Right ventricle myocardium superior (tissue), 1 donor: ENCODE results near the gene TDRD10. TPM values are rescaled to one million over a fixed set of nuclear protein-coding genes. Genes with fewer than 3 reads are reported as not detected.
"Not testable (repeated sequence)": the region's sequence is repeated elsewhere in the genome, so short reads cannot be mapped to it uniquely, and the experiment has no call there.

Source experiments
- ATAC-seq: fragments of 200-7000 bp; cut with Tn5 transposase; one replicate; pipeline ENCODE4 v1.9.1; 2020; ENCODE audit warnings: mild to moderate bottlenecking; ENCODE audit not compliant: poor library complexity
- DNase-seq: peaks from one replicate; pipeline ENCODE4 v3.0.0-alpha.2; 2020
- intact Hi-C: fragments of 100-400 bp; cut with DNase I; formaldehyde crosslinking; loops from one replicate; pipeline ENCODE4 v1.11.2; 2022
- total RNA-seq: library from RNA; stranded (reverse); fragmentation: NEBNext Ultra II Directional; extraction: Animal tissue kit (Norgen Biotek cat#: 25700); gene quantifications from one replicate; pipeline ENCODE4 v1.2.1, GENCODE V29; 2021
- donor health status: DM: no; HTN: yes; CAD: no; lungs with severe emphysema.

Gene TDRD10
- total RNA-seq, 1 donor from 2014 or later: 2.5 TPM

DNA sequence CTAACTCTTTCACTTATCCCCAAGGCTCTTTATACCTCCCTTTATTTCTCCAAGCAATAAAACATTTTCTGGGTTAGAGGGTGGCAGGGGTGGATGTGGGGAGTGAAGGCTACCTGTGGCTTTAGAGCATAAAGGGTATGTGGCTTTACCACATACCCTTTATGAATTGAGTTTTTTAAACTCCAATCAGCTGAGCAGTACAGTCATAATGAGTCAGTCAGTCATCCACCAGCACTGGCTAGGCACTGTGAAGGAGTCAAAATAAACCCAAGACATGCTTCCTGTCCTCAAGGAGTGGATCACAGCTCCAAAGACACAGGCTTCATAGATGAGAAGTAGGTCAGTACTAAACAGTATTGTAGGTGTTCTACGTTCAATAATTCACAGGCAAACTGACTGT is 2.6 kb upstream of the TDRD10 start:
- DNase-seq (no peak), ATAC-seq (no peak)
- intact Hi-C loops: no loop called here

DNA sequence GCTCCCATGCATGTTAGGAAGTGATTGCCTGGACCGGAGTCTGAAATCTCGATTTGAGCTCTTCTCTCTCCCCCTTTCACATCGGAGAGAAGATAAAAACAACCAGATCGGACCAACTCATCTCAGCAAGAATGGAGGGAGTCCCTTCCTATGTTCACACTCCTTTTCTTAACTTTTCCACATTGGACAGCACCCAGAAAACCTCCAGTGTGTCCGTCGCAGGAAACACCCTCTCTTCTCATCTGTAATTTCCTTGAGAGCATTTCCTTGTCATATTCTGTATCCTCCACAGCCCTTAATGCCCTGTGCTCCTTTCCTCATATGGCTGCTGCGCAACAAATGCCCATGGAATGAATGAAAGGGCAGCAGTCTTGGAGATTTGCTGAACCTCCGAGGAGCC is 1.5 kb upstream of the TDRD10 start:
- no peak for DNase-seq
- no peak for ATAC-seq
- intact Hi-C loops: no loop called here

DNA sequence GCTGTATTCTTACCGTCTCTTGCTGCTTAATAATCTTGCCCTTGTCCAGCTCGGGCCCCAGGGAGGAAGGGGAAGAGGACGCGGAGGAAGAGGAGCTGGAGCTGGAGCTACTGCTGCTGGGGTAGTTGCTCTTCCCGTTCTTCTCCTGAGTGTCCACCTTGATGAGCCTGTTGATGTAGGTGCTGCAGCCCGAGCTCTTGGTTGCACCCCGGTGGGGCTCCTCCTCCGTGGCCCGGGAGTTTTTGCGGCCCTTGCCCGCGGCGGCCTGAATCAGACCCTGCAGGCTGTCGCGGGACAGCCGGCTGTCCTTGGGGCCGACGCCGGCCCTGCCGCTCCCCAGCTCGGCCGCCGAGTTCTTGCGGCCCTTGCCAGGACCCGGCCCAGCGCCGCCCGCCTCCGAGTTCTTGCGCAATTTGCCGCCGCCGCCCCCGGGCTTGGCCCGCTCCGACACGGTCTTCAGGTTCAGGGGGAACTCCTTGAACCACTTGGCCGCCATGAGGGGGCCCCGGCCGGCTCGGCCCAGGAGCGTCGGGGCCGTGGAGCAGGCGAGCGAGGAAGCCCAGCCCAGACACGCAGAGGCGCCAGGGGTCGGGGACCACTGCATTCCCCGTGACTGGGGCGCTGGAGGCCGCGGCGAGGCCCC is 475 bp upstream of the TDRD10 start:
- intact Hi-C loops: no loop called here
- ATAC-seq: peak; percentile 84
- peak; percentile 80 for DNase-seq

DNA sequence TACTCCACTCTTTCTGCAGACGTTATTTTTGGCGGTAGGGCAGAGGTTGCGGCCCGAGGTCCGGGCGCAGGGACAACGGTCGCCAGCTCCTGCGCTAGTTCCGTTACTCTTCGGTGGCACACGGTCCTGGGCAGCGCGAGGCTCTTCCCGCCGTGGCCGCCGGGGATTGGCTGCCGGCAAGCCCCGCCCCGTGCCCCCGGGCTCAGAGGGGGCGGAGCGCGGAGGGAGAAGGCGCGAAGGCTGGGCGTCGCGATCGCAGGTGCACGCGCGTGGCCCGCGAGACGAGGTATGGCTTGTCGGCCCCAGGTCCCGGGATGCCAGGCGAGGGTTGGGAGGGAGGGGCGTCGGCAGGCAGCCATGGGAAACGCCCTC is 711 bp downstream of the TDRD10 start:
- ATAC-seq: peak; percentile 58

DNA sequence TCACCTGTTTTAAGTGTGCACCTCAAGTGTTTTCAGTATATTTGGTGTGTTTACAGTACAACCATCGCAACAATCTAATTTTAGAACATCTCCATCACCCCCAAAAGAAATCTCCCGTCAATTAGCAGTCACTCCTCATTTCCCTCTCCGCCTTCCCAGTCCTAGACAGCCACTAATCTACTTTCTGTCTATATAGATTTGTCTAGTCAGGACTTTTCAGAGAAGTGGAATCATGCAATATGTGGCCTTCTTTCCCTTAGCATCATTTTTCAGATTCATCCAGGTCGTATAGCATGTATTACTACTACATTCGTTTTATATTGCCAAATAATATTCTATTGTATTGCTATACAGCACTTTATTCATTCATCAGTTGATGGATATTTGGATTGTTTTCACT is 1.9 kb downstream of the TDRD10 start:
- DNase-seq (no peak), ATAC-seq (no peak)
- intact Hi-C loops: no loop called here

More for the DNA sequence above, 711 bp downstream of the TDRD10 start:
- DNase-seq: peak; percentile 46
- intact Hi-C loops: no loop called here

DNA sequence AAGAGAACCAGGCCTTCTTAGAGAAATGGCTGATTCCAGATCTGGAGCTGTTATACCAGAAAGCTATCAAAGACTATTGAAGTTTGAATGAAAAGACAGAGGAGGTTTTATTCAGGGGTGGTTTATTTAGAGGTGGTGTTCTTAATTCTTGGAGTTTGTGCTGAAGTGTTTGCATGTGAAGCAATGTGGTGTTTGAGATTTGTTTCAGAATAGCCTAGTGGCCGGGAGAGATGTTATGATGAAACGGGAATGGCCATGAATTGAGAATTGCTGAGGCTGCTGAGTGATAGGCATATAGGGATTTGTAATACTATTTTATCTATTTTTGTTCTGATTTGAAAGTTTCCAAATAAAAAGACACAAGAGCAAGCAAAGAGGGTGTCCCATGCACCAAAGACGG is 10.7 kb downstream of the TDRD10 start:
- ATAC-seq (no peak), DNase-seq (no peak)
- intact Hi-C loops: no loop called here

DNA sequence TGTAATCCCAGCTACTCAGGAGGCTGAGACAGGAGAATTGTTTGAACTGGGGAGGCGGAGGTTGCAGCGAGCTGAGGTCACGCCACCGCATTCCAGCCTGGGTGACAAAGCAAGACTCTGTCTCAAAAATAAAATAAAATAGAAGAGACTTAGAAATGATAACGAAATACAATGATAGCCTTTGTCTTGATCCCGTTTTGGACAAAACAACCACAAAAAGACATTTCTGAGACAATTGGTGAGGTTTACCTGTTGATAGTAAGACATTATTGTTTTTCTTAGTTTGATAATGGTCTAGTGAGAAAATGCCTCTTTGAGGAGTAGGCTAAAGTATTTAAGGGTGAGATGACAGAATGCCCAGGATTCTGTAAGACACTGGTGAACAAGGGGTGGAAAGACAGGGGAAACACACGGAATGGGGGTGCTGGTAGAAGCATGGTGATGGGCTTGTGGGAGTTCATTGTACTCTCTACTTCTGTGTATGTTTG is 12.1 kb downstream of the TDRD10 start:
- intact Hi-C loops: no loop called here
- no peak for ATAC-seq
- DNase-seq: no peak

DNA sequence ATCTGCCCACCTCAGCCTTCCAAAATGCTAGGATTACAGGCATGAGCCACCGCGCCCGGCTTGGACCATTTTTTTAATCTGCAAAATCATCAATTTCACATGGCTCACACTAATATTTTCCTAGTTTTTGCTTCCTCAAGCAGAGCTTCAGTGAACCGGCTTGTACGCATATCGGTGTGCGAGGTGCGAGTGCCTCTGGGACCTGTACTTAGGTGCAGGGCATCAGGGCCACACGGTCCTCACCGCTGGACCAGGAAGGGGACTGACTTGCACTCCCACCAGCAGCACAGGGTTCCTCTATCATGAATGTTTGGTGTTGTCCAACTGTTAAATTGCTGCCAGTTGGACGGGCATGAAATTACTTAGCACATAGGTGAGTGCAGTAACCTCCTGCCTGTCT is 15.6 kb downstream of the TDRD10 start:
- intact Hi-C loops: no loop called here
- no peak for ATAC-seq

DNA sequence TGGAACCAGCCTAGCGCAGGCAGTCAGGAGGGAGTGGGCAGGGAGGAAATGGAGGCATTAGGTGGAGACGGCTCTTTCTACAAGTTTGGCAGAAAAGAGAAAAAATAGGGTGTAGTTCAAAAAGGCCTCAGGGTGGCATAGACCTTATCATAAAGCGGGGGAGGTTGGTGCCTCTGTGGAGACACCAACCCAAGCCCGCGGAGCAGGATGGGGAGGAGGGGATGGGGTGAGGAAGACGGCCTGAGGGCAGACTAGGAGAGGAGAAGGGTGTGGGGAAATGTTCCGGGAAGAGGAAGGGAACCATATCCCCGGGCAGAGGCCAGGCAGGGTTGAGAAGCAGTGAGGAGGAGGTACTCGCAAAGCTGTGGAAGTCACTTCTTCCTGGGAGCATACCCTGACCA is 17.6 kb downstream of the TDRD10 start:
- ATAC-seq: peak; percentile 71
- no peak for DNase-seq

More for the DNA sequence above, 15.6 kb downstream of the TDRD10 start:
- no peak for DNase-seq

DNA sequence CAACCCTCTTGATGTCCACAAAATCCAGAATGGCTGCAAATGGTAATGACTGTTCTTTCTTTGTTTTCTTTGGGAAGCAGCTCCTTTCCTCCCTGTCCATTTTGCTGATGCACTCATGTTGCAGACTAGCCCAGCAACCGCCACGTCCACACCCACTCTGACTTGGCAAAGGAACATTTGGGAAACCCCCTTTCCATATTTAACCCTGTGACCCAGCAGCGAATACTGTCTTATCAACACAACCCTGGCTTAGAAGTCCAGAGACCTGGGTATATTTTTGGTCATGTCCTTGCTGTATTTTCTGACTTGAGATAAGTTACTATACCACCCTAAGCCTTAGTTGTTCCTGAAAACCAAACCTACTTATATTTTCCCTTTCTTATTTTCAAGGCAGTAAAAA is 18.3 kb downstream of the TDRD10 start:
- DNase-seq (no peak), ATAC-seq (peak; percentile 88)
- intact Hi-C loops: no loop called here

More for the DNA sequence above, 17.6 kb downstream of the TDRD10 start:
- intact Hi-C loops: no loop called here

DNA sequence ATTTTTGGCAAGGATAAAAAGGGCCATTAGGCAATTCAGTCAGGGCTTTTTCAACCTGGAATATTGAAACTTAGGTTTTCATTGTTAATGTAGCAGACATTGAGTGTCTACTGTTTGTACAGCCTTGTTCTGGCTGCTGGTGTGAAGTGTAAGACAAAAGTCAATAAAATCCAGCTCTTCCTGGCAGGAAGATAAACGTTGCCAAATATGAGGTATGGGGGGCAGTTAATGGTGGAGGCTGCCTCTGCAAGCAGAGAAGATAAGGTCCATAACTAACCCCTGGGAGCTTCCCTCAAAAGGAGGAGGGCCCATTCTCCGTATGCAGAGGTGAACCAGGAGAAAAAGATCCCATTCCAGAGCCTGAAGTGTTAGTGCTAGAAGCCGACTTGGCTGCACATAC is 19.7 kb downstream of the TDRD10 start:
- intact Hi-C loops: no loop called here
- no peak for DNase-seq
- ATAC-seq: no peak

DNA sequence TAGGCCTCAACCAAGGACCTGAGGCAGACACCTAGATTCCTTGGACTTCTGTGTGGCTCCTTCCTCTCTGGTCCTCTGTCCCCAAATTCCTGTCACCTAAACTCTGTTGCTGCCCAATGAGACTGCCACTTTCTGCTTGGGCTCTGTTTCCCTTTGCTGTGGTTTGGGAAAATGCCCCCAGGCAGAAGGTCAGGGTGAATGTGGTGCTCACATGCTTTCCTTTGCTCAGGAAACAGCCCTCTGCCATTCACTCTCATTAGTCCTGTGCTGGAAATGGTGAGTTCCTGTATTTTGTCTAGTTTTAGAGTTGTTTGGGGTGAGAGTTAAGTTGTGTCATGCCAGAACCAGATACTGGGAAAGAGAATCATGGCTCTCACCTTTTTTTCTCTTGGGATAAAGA is 22.9 kb downstream of the TDRD10 start:
- intact Hi-C loops: no loop called here
- DNase-seq: no peak
- no peak for ATAC-seq

DNA sequence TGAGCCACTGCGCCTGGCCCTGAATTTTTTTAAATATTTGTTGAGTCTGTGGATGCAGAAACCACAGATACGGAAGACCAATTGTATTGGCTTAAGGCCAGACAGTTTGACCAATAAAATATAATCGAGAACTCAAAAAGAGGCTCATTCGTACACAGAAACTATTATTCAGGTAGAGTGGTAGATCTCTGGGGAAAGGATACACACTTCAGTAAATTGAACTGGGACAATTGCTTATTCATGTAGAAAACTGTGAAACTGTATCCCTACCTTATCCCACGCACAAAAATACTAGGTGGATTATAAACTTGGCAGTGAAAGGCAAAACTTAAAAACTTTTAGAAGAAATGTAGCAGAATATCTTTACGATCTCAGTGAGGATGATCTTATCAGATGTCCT is 25.2 kb downstream of the TDRD10 start:
- ATAC-seq (no peak), DNase-seq (no peak)
- intact Hi-C loops: no loop called here

DNA sequence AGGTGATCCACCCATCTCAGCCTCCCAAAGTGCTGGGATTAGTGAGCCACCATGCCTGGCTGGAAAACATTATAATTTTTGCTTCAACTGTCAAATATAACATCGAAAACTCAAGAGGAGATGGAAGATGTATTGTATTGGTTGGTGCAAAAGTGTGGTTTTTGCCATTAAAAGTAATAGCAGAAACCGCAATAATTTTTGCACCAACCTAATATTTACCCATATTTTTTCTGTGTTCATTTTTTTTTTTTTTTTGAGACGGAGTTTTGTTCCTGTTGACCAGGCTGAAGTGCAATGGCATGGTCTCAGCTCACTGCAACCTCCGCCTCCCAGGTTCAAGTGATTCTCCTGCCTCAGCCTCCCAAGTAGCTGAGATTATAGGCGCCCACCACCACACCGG is 27.3 kb downstream of the TDRD10 start:
- intact Hi-C loops: no loop called here
- DNase-seq (no peak), ATAC-seq (no peak)

DNA sequence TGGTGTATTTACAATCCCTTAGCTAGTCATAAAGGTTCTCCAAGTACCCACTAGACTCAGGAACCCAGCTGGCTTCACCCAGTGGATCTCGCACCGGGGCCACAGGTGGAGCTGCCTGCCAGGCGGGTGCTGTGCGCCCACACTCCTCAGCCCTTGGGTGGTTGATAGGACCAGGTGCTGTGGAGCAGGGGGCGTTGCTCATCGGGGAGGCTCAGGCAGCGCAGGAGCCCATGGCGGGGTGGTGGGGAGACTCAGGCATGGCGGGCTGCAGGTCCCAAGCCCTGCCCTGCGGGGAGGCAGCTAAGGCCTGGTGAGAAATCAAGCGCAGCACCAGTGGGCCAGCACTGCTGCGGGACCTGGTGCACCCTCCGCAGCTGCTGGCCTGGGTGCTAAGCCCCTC is 29.9 kb downstream of the TDRD10 start:
- ATAC-seq, intact Hi-C loops, DNase-seq: not testable (repeated sequence)

DNA sequence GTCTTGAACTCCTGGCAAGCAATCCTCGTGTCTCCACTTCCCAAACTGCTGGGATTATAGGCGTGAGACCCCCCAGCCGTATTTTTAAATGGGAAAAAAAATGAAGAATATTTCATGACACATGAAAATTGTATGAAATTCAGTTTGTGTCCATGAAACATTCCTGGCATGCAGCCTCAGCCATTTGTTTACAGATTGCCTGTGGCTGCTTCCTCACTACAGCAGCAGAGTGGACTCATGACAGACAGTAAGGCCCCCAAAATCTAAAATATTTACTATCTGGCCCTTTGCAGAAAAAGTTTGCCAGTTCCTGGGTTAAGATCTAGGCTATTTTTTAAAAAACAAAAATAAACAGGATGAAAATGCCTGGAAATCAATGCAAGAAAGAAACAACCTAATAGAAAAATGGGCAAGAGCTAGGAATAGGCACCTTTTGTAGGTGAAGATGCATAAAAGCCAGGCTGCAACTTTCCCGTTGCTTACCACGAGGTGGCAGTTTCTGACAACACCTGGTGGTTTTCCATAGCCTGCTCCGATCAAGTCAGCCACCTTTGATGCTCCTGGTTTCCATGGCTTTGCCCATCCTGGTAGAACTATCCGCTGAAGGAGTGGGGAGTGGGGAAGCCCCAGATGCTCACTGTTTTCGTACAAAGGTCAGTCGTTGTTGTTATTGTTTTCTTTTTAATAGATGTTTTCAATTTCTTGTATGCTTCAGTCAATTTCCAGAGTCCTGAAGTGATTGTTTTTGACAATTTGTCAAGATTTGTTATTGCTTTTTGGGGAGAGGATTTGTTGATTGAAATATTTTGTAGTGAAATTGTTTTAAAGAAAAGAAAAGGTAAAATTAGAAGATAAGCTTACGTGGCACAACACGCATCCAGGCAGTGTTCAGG is 32.2 kb downstream of the TDRD10 start:
- no peak for DNase-seq
- intact Hi-C loops: no loop called here
- peak; percentile 38 for ATAC-seq

DNA sequence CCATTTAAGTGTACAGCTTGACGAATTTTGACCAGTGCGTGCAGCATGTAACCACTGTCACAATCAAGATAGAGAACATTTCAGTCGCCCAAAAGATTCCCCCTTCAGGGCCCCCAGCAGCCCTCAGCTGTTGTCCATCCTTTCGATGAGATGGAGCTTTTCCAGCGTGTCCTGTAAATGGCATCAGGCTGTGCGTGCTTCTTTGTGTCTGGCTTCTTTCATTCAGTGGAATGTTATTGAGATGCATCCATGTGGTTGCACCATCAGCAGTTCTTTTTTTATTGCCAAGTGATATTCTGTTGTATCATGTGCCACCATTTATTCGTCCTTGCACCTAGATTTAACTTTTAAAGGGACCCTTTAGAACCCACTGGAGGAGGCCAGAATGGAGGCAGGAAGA is 34.6 kb downstream of the TDRD10 start:
- intact Hi-C loops: no loop called here
- DNase-seq (no peak), ATAC-seq (no peak)

DNA sequence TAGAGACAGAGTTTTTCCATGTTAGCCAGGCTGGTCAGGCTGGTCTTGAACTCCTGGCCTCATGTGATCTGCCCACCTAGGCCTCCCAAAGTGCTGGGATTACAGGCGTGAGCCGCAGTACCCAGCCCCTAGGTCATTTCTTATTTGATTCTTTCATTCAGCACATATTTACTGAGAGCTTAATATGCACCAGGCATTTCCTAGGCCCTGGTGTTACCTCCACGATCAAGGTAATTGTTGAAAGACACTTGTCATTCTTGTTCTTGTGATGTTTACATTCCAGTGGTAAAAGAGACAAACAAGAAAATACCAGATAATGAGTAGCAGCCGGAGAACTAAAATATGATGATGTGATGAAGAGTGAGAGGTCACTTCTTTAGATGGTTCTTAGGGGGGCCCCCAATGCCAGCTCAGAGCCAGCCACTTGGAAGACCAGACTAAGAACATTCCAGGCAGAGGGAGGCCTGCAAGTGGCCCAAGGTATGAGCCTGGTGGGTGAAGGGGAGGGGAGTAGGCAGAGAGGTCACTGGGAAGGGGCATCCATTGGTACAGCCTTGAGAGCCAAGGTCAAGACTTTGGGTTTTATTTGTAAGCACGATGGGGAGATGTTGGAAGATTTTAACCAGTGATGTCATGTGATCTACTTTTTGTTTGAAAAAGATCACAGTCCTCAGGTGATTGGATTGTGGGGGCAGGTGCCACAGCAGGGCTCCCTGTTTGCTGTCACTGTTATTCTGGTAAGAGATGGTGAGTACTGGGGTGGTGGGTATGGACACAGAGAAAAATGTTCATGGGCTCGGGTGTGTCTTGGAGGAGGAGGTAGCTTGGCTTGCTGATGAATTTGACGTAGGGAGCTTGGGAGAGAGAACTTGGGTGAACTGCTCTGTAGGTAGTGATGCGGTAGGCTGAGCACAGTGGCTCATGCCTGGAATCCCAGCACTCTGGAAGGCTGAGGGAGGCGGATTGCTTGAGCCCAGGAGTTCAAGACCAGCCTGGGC is 37.8 kb downstream of the TDRD10 start:
- intact Hi-C loops: no loop called here
- no peak for DNase-seq
- no peak for ATAC-seq

DNA sequence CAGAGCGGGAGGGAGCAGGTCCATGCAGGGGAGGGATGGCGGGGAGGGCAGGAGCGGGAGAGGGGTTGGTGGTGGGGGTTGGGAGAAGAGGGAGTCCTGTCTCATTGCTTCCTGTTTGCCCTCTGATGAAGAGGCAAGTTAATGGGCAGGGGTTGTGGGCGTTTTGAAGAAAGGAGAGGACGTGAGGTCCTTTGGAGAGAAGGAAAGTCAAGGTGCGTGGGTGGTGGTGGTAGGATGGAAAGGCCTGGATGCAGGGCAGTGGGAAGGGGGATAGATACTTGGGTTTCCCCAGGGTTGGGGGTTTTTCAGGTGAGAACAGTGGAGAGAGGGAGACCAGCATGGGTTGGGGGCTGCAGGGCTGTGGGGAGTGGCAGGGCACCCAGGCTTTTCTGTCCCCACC is 39.2 kb downstream of the TDRD10 start:
- intact Hi-C loops: no loop called here
- ATAC-seq: no peak
- no peak for DNase-seq
